Measurements from ENCODE around the gene UGCG.
A peak's percentile ranks its signal among the peaks of the same experiment; 100 is the strongest.
"Not testable (repeated sequence)": the region's sequence is repeated elsewhere in the genome, so short reads cannot be mapped to it uniquely, and the experiment has no call there.

The UGCG gene

GRCh38 chr9:111953444-111953843 is 56.8 kb downstream of the UGCG start:
- no peak for DNase-seq (ENCODE audit: low spot score)

DNA sequence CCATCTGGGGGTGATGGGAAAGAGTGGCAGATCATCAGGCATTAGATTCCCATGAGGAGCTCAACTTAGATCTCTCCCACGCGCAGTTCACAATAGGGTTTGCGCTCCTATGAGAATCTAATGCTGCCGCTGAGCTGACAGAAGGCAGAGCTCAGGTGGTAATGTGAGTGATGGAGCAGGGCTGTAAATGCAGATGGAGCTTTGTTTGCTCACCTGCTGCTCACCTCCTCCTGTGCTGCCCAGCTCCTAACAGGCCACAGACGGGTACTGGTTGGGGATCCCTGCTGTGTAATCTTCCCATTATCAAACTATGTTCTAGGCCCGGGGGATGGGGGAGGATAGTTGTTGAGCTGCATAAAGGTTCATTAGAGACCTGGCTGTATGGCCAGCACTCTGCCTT is 58.4 kb downstream of the UGCG start:
- no peak for DNase-seq (ENCODE audit: low spot score)

GRCh38 chr9:111957856-111958631 is 61.4 kb downstream of the UGCG start:
- DNase-seq (ENCODE audit: low spot score) = peak; percentile 12

GRCh38 chr9:111959468-111960359 is 63.1 kb downstream of the UGCG start:
- no peak for DNase-seq (ENCODE audit: low spot score)

- not testable (repeated sequence) for DNase-seq (ENCODE audit: low spot score)
Observed at GRCh38 chr9:111960485-111960884, 63.9 kb downstream of the UGCG start.

- DNase-seq (ENCODE audit: low spot score) = no peak
Observed at GRCh38 chr9:111961009-111961408, 64.4 kb downstream of the UGCG start.

GRCh38 chr9:111961575-111961974 is 65.0 kb downstream of the UGCG start:
- DNase-seq (ENCODE audit: low spot score) = no peak

DNA sequence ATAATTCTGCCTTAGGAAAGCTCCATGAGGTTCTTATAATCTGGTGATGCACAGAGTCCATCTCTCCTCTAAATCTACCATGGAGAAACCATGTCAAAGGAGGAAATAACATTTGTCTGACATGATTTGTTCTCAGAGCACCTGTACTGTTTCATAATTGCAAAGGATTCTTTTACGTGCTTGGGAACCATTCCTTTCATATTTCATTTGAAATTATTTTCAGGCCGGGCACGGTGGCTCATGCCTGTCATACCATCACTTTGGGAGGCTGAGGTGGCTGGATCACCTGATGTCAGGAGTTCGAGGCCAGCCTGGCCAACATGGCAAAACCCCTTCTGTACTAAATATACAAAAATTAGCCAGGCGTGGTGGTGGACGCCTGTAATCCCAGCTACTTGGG is 65.4 kb downstream of the UGCG start:
- DNase-seq (ENCODE audit: low spot score) = no peak

DNA sequence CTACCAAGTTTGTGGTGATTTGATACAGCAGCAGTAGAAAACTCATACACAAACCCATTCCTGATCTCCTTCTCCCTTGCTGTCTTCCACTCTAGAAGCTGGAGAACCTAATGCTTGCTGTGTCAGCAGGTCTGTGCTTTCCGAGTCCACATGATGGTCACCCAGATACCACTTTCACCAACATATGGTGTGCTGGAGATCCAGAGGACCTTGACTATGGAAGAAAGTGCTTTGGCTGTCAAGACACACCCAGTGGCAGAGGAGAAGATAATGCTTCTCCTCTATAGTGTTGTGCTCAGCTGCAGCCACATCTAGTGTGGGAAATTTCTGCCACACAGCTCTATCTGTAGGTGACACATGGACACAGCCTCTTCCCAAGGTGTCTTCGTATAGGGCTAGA is 67.4 kb downstream of the UGCG start:
- DNase-seq (ENCODE audit: low spot score) = no peak

DNA sequence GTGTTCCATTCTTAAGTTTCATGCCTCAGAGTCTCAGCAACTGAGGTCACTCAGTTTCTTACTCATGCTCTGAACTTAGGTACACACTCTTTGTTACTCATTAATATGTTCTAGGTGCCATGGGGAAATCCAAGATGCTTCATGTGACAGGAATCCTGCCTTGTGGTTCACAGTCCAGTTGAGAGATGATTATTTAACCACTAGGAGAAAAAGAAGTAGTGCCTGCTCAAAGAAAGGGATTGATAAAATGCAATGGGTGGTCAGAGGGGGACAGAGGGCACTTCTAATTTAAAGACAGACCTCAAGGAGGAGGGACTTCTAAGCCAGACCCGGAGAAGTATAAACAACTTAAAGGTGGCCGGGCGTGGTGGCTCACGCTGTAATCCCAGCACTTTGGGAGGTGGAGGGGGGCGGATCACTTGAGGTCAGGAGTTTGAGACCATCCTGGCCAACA is 69.0 kb downstream of the UGCG start:
- DNase-seq (ENCODE audit: low spot score) = no peak

- DNase-seq (ENCODE audit: low spot score) = no peak
Observed at GRCh38 chr9:111966124-111966723, 69.6 kb downstream of the UGCG start.

DNA sequence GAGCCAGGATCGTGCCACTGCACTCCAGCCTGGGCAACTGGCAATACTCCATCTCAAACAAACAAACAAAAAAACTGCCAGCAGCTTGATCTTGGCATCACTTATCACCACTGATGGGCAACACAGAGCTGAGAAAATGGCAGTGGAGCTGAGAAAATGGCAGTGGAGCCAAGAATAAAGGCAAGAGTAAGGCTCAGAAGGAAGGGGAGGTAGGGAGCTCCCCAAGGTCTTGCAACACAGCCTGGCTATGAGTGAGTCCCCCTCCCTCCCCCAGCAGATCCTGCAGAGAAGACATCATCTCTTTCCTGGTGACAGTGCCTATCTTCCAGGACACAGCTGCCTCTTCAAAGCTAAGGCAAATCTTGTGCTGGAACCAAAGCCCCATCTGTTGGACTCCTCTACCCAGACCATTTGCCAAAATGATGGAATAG is 70.3 kb downstream of the UGCG start:
- no peak for DNase-seq (ENCODE audit: low spot score)

DNA sequence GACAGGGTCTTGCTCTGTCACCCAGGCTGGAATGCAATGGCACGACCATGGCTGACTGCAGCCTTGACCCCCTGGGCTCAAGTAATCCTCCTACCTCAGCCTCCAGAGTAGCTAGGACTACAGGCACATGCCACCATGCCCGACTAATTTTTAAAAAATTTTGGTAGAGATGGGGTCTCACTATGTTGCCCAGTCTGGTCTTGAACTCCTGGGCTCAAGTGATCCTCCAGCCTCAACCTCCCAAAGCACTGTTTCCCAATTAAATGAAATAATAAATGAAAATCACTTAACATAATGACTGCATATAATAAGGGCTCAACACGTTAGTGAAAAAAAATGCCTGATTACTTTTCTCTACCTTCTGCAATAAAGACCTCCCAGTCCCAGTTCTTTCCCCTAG is 71.0 kb downstream of the UGCG start:
- DNase-seq (ENCODE audit: low spot score) = no peak

GRCh38 chr9:111969061-111969460 is 72.4 kb downstream of the UGCG start:
- DNase-seq (ENCODE audit: low spot score) = no peak

DNA sequence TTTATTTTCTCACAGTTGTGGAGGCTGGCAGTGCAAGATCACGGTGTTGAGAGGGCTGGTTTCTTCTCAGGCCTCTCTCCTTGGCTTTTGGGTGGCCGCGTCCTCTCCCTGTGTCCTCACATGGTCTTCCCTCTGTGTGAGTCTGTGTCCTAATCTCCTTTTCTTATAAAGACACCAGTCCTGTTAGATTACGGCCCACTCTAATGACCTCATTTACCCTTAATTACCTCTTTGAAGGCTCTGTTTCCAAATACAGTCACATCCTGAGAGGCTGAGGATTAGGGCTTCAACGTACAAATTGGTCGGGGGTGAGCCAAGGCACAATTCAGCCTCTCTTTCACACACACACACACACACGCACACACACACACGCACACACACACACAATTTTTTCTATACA is 73.0 kb downstream of the UGCG start:
- DNase-seq (ENCODE audit: low spot score) = no peak

DNA sequence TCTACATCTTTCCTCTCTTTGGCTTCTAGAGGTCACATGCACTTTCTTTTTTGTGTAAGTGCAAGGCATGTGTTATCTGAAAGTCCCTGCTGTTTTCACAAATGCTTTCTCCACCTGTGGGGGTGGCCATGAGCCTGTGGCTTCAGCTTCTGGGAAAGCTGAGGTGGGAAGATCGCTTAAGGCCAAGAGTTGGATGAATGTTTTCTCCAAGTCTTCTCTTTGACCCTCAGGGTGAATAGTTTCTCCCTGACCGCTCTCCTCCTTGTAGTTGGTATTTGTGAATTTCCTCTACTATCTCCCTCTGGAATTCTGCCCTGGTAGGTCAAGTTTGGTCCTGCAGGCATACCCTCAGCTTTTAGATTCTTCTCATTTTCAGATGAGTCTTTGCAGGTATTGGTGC is 74.2 kb downstream of the UGCG start:
- no peak for DNase-seq (ENCODE audit: low spot score)

- DNase-seq (ENCODE audit: low spot score) = no peak
Observed at GRCh38 chr9:111974092-111974681, 77.6 kb downstream of the UGCG start.

GRCh38 chr9:111975709-111976108 is 79.1 kb downstream of the UGCG start:
- peak; percentile 19 for DNase-seq (ENCODE audit: low spot score)

DNA sequence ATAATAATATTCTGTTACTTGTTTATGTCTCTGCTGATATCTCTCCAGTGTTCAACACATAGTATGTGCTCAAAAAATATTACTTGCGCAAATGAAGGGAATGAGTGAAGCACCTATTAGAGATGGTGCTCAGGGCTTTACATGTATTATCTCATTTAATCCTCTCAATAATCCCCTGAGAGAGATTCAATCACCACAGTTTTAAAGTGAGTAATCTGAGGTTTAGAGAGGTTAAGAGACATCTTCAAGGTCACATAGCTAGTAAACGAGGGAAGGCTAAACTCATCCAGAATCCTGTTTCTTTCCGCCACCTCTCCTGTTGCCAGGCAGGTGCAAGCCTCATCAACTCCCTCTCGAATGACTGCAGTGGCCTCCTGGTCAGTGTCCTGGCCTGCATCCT is 82.0 kb downstream of the UGCG start:
- DNase-seq (ENCODE audit: low spot score) = no peak

DNA sequence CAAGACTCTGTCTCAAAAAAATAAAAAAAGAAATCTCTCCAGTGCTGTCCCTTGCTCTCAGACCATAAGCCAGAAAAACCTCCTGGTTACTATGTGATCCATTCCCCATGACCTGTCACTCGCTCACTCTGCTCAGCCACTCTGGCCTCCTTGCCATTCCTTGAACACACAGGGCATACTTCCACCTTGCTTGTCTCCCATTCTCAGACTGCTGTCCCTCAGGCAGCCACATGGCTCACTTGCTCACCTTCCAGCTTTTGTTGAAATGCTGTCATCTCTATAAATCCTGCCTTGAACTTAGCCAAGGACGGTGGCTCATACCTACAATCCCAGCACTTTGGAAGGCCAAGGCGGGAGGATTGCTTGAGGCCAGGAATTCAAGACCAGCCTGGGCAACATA is 82.9 kb downstream of the UGCG start:
- no peak for DNase-seq (ENCODE audit: low spot score)

GRCh38 chr9:111980398-111980797 is 83.8 kb downstream of the UGCG start:
- DNase-seq (ENCODE audit: low spot score) = no peak

- DNase-seq (ENCODE audit: low spot score) = no peak
Observed at GRCh38 chr9:111983484-111983908, 86.9 kb downstream of the UGCG start.
